ENCODE data around the gene UGT1A10. TPM values are rescaled to one million over a fixed set of nuclear protein-coding genes. Genes with fewer than 3 reads are reported as not detected.
"Not testable (repeated sequence)": the region's sequence is repeated elsewhere in the genome, so short reads cannot be mapped to it uniquely, and the experiment has no call there.

Gene UGT1A10
- total RNA-seq, 5 donors from 2014 or later (not counting 1 experiment from before 2014, with no cell fraction given), result not detected

DNA sequence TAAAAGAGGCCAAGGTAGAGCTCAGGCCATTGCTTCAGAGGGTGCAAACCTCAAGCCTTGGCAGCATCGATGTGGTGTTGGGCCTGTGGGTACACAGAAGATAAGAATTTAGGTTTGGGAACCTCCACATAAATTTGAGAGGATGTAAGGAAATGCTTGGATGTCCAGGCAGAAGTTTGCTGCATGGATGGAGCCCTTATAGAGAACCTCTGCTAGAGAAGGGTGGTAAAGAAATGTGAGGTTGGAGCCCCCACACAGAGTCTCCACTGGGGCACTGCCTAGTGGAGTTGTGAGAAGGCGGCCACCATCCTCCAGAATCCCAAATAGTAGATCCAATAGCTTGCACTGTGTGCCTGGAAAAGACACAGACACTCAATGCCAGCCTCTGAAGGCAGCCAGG is 114.4 kb downstream of the UGT1A10 start:
- H3K9me3 ChIP-seq; ATAC-seq (replicated peaks in 1 of 4); POLR2A ChIA-PET; H3K4me3 Mint-ChIP-seq; H3K4me3 ChIP-seq (ENCODE audit: control insufficient read depth in 1 of 2, extremely low read depth in 1 of 2, low read length in 1 of 2); CTCF ChIA-PET; H3K27ac ChIP-seq (ENCODE audit: low read length); H3K36me3 ChIP-seq (ENCODE audit: control insufficient read depth in 2 of 2, extremely low read depth in 1 of 2, insufficient read depth in 1 of 2, low read length in 1 of 2); H3K36me3 Mint-ChIP-seq; H3K4me1 Mint-ChIP-seq; H3K27ac Mint-ChIP-seq; DNase-seq; H3K4me1 ChIP-seq (ENCODE audit: control insufficient read depth in 1 of 2, extremely low read depth in 1 of 2, insufficient read depth in 2 of 2, low read length in 2 of 2): not testable (repeated sequence)
- H3K9me3 Mint-ChIP-seq, result peaks cover 7 to 19% (median 8%) of the 10 kb centered on the region in 3 donors
- WGBS (ENCODE audit: insufficient coverage), result 80% methylated on average over 1 of the region's 2 CpGs
- H3K27me3 ChIP-seq (replicated peaks in 1 of 2; ENCODE audit: control insufficient read depth in 2 of 2, extremely low read depth in 1 of 2, insufficient read depth in 2 of 2, low read length in 1 of 2), result peaks cover 0 to 14% of the 10 kb centered on the region in 2 experiments
- peaks cover 36 to 39% of the 10 kb centered on the region in 2 donors for H3K27me3 Mint-ChIP-seq

DNA sequence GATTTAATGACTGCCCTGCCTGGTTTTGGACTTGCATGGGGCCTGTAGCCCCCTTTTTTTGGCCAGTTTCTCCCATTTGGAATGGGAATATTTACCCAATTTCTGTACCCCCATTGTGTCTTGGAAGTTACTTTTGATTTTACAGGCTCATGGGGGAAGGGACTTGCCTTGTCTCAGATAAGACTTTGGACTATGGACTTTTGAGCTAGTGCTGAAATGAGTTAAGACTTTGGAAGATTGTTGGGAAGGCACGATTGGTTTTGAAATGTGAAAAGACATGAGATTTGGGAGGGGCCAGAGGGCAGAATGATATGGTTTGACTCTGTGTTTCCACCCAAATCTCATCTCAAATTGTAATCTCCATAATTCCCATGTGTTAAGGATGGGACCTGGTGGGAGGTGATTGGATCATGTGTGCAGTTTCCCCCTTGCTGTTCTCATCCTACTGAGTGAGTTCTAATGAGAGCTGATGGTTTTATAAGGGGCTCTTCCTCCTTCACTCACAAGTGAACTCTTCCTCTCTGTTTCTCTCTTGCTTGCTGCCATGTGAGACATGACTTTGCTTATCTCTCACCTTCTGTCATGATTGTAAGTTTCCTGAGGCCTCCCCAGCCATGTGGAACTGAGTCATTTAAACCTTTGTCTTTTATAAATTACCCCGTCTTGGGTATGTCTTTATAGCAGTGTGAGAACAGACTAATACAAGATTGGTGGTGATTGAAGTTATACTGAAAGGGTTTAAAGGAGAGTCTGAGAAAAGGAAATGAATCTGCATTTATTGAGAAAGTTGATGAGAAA is 115.2 kb downstream of the UGT1A10 start:
- 20% methylated on average over 1 of the region's 2 CpGs for WGBS (ENCODE audit: insufficient coverage)
- Mint-ChIP-seq H3K9me3 (peaks cover 7 to 19% (median 8%) of the 10 kb centered on the region in 3 donors), H3K27me3 (peaks cover 33 to 38% of the 10 kb centered on the region in 2 donors)
- H3K27me3 ChIP-seq (replicated peaks in 1 of 2; ENCODE audit: control insufficient read depth in 2 of 2, extremely low read depth in 1 of 2, insufficient read depth in 2 of 2, low read length in 1 of 2), result peaks cover 0 to 13% of the 10 kb centered on the region in 2 experiments
- H3K4me3 Mint-ChIP-seq; H3K4me3 ChIP-seq (ENCODE audit: control insufficient read depth in 1 of 2, extremely low read depth in 1 of 2, low read length in 1 of 2); H3K36me3 Mint-ChIP-seq; H3K9me3 ChIP-seq; H3K4me1 Mint-ChIP-seq; H3K27ac Mint-ChIP-seq; POLR2A ChIA-PET; ATAC-seq (replicated peaks in 1 of 4); H3K27ac ChIP-seq (ENCODE audit: low read length); DNase-seq; CTCF ChIA-PET; H3K4me1 ChIP-seq (ENCODE audit: control insufficient read depth in 1 of 2, extremely low read depth in 1 of 2, insufficient read depth in 2 of 2, low read length in 2 of 2); H3K36me3 ChIP-seq (ENCODE audit: control insufficient read depth in 2 of 2, extremely low read depth in 1 of 2, insufficient read depth in 1 of 2, low read length in 1 of 2): not testable (repeated sequence)

DNA sequence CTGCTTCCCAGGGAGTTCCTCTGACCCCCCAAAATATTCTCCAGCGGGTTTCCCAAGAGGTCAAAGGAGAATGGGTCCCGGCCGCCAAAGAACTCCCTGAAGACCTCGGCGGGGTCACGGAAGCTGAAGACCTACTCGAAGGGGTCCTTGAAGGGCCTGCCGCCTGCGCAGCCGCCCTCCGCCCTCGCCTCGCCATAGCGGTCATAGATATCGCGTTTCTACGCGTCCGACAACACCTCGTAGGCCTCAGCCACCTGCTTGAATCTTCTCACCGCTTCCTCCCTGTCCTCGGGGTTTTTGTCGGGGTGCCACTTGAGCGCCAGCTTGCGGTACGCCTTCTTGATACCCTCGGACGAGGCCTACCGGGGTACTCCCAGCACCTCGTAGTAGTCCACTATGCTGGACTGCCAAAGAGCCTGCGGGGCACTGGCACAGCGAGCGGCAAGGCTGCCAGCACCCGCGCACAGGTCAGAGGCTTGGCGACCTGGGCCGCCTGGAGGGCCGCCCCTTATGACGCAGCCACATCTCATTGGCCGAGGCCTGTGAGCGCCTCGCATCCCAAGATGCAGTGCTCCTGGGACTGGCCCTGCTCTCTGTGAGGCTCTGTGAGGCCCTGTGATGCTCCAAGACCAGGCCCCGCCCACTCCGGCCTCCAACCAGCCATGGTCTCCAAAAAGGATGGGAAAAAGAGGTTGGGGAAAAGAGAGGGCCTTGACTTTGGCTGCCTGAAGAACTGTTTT is 118.8 kb downstream of the UGT1A10 start:
- Histone ChIP-seq H3K4me1 (ENCODE audit: control insufficient read depth in 1 of 2, extremely low read depth in 1 of 2, insufficient read depth in 2 of 2, low read length in 2 of 2) (no peaks in the 10 kb centered on the region), H3K9me3 (no peaks in the 10 kb centered on the region), H3K27me3 (replicated peaks in 1 of 2; ENCODE audit: control insufficient read depth in 2 of 2, extremely low read depth in 1 of 2, insufficient read depth in 2 of 2, low read length in 1 of 2) (peaks cover 0 to 6% of the 10 kb centered on the region in 2 experiments), H3K27ac (ENCODE audit: low read length) (no peak overlapping the region), H3K36me3 (ENCODE audit: control insufficient read depth in 2 of 2, extremely low read depth in 1 of 2, insufficient read depth in 1 of 2, low read length in 1 of 2) (no peaks in the 10 kb centered on the region), H3K4me3 (ENCODE audit: control insufficient read depth in 1 of 2, extremely low read depth in 1 of 2, low read length in 1 of 2) (no peak overlapping the region)
- WGBS (ENCODE audit: insufficient coverage), result 91% methylated on average over 35 of the region's 44 CpGs
- DNase-seq (no peak), ATAC-seq (replicated peaks in 1 of 4) (no peak)
- no peak overlapping the region for H3K27ac Mint-ChIP-seq
- POLR2A ChIA-PET, result no interaction called here
- CTCF ChIA-PET, result no interaction called here
- H3K9me3 Mint-ChIP-seq, result peaks cover 2 to 15% (median 6%) of the 10 kb centered on the region in 3 donors
- H3K4me1 Mint-ChIP-seq, result no peaks in the 10 kb centered on the region
- H3K27me3 Mint-ChIP-seq, result peaks cover 7 to 14% of the 10 kb centered on the region in 2 donors
- no peak overlapping the region for H3K4me3 Mint-ChIP-seq
- no peaks in the 10 kb centered on the region for H3K36me3 Mint-ChIP-seq

DNA sequence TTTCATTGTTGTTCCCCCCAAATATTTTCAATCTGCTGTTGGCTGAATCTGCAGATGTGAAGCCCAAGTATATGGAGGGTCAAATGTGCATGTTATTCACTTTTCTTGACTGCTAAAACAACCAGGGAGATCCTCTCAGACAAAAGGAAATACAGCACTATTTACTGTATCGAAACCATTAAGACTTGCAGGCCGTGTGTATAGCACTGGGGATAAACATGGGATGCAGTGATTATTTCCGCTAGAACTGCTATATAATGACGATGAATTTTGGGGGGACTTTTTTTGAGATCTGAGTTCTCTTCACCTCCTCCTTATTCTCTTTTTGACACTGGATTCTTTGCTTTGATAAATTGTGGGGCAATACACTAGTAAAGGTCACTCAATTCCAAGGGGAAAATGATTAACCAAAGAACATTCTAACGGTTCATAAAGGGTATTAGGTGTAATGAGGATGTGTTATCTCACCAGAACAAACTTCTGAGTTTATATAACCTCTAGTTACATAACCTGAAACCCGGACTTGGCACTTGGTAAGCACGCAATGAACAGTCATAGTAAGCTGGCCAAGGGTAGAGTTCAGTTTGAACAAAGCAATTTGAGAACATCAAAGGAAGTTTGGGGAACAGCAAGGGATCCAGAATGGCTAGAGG is 120.3 kb downstream of the UGT1A10 start:
- Histone ChIP-seq H3K27ac (ENCODE audit: low read length) (no peak overlapping the region), H3K9me3 (no peaks in the 10 kb centered on the region), H3K27me3 (replicated peaks in 1 of 2; ENCODE audit: control insufficient read depth in 2 of 2, extremely low read depth in 1 of 2, insufficient read depth in 2 of 2, low read length in 1 of 2) (peaks cover 0 to 2% of the 10 kb centered on the region in 2 experiments), H3K4me3 (ENCODE audit: control insufficient read depth in 1 of 2, extremely low read depth in 1 of 2, low read length in 1 of 2) (no peak overlapping the region), H3K36me3 (ENCODE audit: control insufficient read depth in 2 of 2, extremely low read depth in 1 of 2, insufficient read depth in 1 of 2, low read length in 1 of 2) (no peaks in the 10 kb centered on the region), H3K4me1 (ENCODE audit: control insufficient read depth in 1 of 2, extremely low read depth in 1 of 2, insufficient read depth in 2 of 2, low read length in 2 of 2) (no peaks in the 10 kb centered on the region)
- ATAC-seq (replicated peaks in 1 of 4) (no peak), DNase-seq (no peak)
- peaks cover 0 to 4% (median 3%) of the 10 kb centered on the region in 3 donors for H3K9me3 Mint-ChIP-seq
- H3K27ac Mint-ChIP-seq, result no peak overlapping the region
- H3K4me1 Mint-ChIP-seq, result no peaks in the 10 kb centered on the region
- no peaks in the 10 kb centered on the region for H3K36me3 Mint-ChIP-seq
- 83% methylated on average over 1 of the region's 7 CpGs for WGBS (ENCODE audit: insufficient coverage)
- peaks cover 0 to 14% of the 10 kb centered on the region in 2 donors for H3K27me3 Mint-ChIP-seq
- H3K4me3 Mint-ChIP-seq, result no peak overlapping the region
- CTCF ChIA-PET, result no interaction called here
- POLR2A ChIA-PET, result no interaction called here

DNA sequence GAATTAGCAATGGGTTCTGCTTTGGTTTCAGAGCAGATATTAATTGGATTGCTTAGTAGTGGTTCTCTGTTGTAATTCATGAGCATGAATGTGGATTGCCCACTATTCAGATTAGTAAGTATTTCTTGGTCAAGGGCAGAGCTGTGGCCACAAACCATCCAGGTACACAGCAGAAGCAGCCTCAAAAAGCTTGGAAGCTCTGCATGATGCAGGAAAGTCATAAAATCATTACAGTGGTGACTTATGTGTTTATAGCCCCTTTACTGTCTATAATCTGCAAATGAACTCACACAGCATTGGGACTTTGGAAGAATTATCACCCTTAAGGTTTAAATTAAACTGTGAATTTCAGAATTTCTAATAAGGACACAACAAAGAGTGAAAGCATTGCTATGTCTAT is 121.9 kb downstream of the UGT1A10 start:
- DNase-seq, result no peak
- H3K4me1 Mint-ChIP-seq, result no peaks in the 10 kb centered on the region
- ChIA-PET CTCF (no interaction called here), POLR2A (no interaction called here)
- no peaks in the 10 kb centered on the region for H3K36me3 Mint-ChIP-seq
- no peaks in the 10 kb centered on the region for H3K36me3 ChIP-seq (ENCODE audit: control insufficient read depth in 2 of 2, extremely low read depth in 1 of 2, insufficient read depth in 1 of 2, low read length in 1 of 2)
- H3K4me1 ChIP-seq (ENCODE audit: control insufficient read depth in 1 of 2, extremely low read depth in 1 of 2, insufficient read depth in 2 of 2, low read length in 2 of 2), result no peaks in the 10 kb centered on the region
- ATAC-seq (replicated peaks in 1 of 4), result no peak
- H3K4me3 Mint-ChIP-seq, result no peak overlapping the region
- no peak overlapping the region for H3K4me3 ChIP-seq (ENCODE audit: control insufficient read depth in 1 of 2, extremely low read depth in 1 of 2, low read length in 1 of 2)
- H3K9me3 Mint-ChIP-seq, result no peaks in the 10 kb centered on the region
- no peaks in the 10 kb centered on the region for H3K9me3 ChIP-seq
- no peak overlapping the region for H3K27ac Mint-ChIP-seq
- H3K27ac ChIP-seq (ENCODE audit: low read length), result no peak overlapping the region
- peaks cover 0 to 2% of the 10 kb centered on the region in 2 experiments for H3K27me3 ChIP-seq (replicated peaks in 1 of 2; ENCODE audit: control insufficient read depth in 2 of 2, extremely low read depth in 1 of 2, insufficient read depth in 2 of 2, low read length in 1 of 2)
- H3K27me3 Mint-ChIP-seq, result peaks cover 0 to 8% of the 10 kb centered on the region in 2 donors

DNA sequence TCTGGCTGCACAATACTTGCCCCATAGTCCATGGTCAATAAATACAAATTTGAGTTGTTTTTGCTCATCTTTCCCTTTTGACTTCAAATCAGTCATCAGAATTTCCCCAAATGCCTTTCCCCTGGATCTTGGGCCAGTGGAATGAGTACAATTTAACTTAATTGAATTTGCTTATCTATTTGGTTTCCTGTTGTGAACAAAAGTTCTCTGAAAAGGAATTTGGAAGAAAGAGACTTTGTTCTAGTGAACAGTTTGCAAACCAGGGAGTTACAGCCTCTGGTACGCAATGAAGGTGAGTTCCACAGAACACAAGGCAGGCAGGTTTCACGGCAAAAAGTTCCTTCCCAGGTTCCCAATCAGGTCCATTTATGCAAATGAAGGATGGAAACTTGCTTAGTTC is 122.6 kb downstream of the UGT1A10 start:
- no peaks in the 10 kb centered on the region for H3K36me3 ChIP-seq (ENCODE audit: control insufficient read depth in 2 of 2, extremely low read depth in 1 of 2, insufficient read depth in 1 of 2, low read length in 1 of 2)
- no peak overlapping the region for H3K27ac ChIP-seq (ENCODE audit: low read length)
- H3K9me3 ChIP-seq, result no peaks in the 10 kb centered on the region
- H3K27me3 ChIP-seq (replicated peaks in 1 of 2; ENCODE audit: control insufficient read depth in 2 of 2, extremely low read depth in 1 of 2, insufficient read depth in 2 of 2, low read length in 1 of 2), result peaks cover 0 to 2% of the 10 kb centered on the region in 2 experiments
- Mint-ChIP-seq H3K36me3 (no peaks in the 10 kb centered on the region), H3K9me3 (no peaks in the 10 kb centered on the region), H3K27ac (no peak overlapping the region), H3K4me1 (no peaks in the 10 kb centered on the region), H3K4me3 (no peak overlapping the region), H3K27me3 (peaks cover 5 to 14% of the 10 kb centered on the region in 2 donors)
- no CpG with 5 or more reads among the region's 2 CpGs for WGBS (ENCODE audit: insufficient coverage)
- ATAC-seq (replicated peaks in 1 of 4) (no peak), DNase-seq (no peak)
- H3K4me3 ChIP-seq (ENCODE audit: control insufficient read depth in 1 of 2, extremely low read depth in 1 of 2, low read length in 1 of 2), result no peak overlapping the region
- ChIA-PET CTCF (no interaction called here), POLR2A (no interaction called here)
- no peaks in the 10 kb centered on the region for H3K4me1 ChIP-seq (ENCODE audit: control insufficient read depth in 1 of 2, extremely low read depth in 1 of 2, insufficient read depth in 2 of 2, low read length in 2 of 2)

Measured in T-cell (primary cell).